H1 (cell line): ENCODE data around the gene WBP4. TPM values are rescaled to one million over a fixed set of nuclear protein-coding genes. Genes with fewer than 3 reads are reported as not detected.

Experiments used
- CTCF ChIA-PET: fragments of 300-600 bp; sonication (Branson Sonifier 250); formaldehyde crosslinking; loops from one replicate; lab custom pipeline; 2021; ENCODE audit not compliant: partially characterized antibody; lab: Charles Lee
- POLR2A ChIA-PET: fragments of 300-600 bp; sonication (Branson Sonifier 250); formaldehyde crosslinking; loops from one replicate; lab custom pipeline; 2021; ENCODE audit warnings: inconsistent platforms; ENCODE audit not compliant: partially characterized antibody; lab: Charles Lee
- DNase-seq, 2 experiments: peaks; one replicate each; pipeline versions ENCODE4 v3.0.0 to v3.0.0-alpha.2; 2010 to 2022; ENCODE audit warnings: low spot score in 2 of 2, low read depth in 1 of 2, mixed read lengths in 1 of 2
- FAIRE-seq: peaks from 2 replicates; lab custom pipeline; 2011; peaks lifted over from hg19 to GRCh38; lab: Jason Lieb, UNC
- H2AFZ ChIP-seq: 2 replicates; pipeline ENCODE4 v1.8.1; 2012; ENCODE audit warnings: low read length, inconsistent platforms
- H2AK5ac ChIP-seq: 2 replicates; pipeline ENCODE4 v1.6.1; 2013; ENCODE audit warnings: low read depth, low read length
- H2BK120ac ChIP-seq: replicated peaks from 2 replicates; pipeline ENCODE3; 2013; ENCODE audit warnings: low read depth, low read length, inconsistent platforms
- H2BK12ac ChIP-seq: 2 replicates; pipeline ENCODE4 v1.6.1; 2013; ENCODE audit warnings: low read depth, low read length
- H2BK15ac ChIP-seq: 2 replicates; pipeline ENCODE4 v1.6.1; 2013; ENCODE audit warnings: low read length
- H2BK20ac ChIP-seq: 2 replicates; pipeline ENCODE4 v1.6.1; 2013; ENCODE audit warnings: low read length
- H2BK5ac ChIP-seq: 2 replicates; pipeline ENCODE4 v1.6.1; 2013; ENCODE audit warnings: low read depth, low read length
- H3K14ac ChIP-seq: 2 replicates; pipeline ENCODE4 v1.6.1; 2013; ENCODE audit warnings: inconsistent platforms; ENCODE audit not compliant: insufficient read length
- H3K18ac ChIP-seq: 2 replicates; pipeline ENCODE4 v1.6.1; 2013; ENCODE audit warnings: low read length; ENCODE audit errors: extremely low read depth
- H3K23ac ChIP-seq: 2 replicates; pipeline ENCODE4 v1.6.1; 2013; ENCODE audit warnings: inconsistent platforms; ENCODE audit not compliant: insufficient read length
- H3K23me2 ChIP-seq: 2 replicates; pipeline ENCODE4 v1.6.1; 2013; ENCODE audit warnings: low read depth, low read length
- H3K27ac ChIP-seq: 2 replicates; pipeline ENCODE4 v1.6.1; 2011; ENCODE audit warnings: low read depth, low read length, inconsistent platforms
- H3K27me3 ChIP-seq, 4 experiments: replicated peaks in 1 of 4; 1 replicate in 1 of 4; 2 replicates in 3 of 4; pipeline versions ENCODE4 v1.6.1 to v1.8.1; 2011 to 2013; ENCODE audit warnings: low read length in 3 of 4, mild to moderate bottlenecking in 3 of 4, inconsistent platforms in 2 of 4, mixed read lengths in 2 of 4, moderate library complexity in 1 of 4; ENCODE audit not compliant: control insufficient read depth in 3 of 4, insufficient read depth in 3 of 4; ENCODE audit errors: extremely low read depth in 1 of 4
- H3K36me3 ChIP-seq, 4 experiments: 2 replicates each; pipeline versions ENCODE4 v1.6.1 to v1.8.1; 2011 to 2013; ENCODE audit warnings: mild to moderate bottlenecking in 4 of 4, low read length in 3 of 4, moderate library complexity in 2 of 4, control low read depth in 1 of 4, inconsistent platforms in 1 of 4; ENCODE audit not compliant: insufficient read depth in 4 of 4, control insufficient read depth in 2 of 4
- H3K4ac ChIP-seq: replicated peaks from 2 replicates; pipeline ENCODE3; 2013; ENCODE audit warnings: low read length, low read depth, mixed read lengths, inconsistent platforms; ENCODE audit not compliant: insufficient read length
- H3K4me1 ChIP-seq, 4 experiments: replicated peaks in 1 of 4; 1 replicate in 1 of 4; 2 replicates in 3 of 4; pipeline versions ENCODE4 v1.6.1 to v1.8.1; 2011 to 2013; ENCODE audit warnings: low read length in 3 of 4, inconsistent platforms in 2 of 4, mixed read lengths in 1 of 4; ENCODE audit not compliant: insufficient read depth in 4 of 4, control insufficient read depth in 3 of 4
- H3K4me2 ChIP-seq, 2 experiments: 2 replicates each; pipeline versions ENCODE4 v1.6.1 to v1.8.1; 2011 to 2013; ENCODE audit warnings: low read depth in 2 of 2, low read length in 2 of 2, control low read depth in 1 of 2, inconsistent platforms in 1 of 2, mild to moderate bottlenecking in 1 of 2; ENCODE audit not compliant: insufficient read depth in 1 of 2
- H3K4me3 ChIP-seq, 4 experiments: fragments of 200-600, 300-600 bp in 1 of 4; sonication (generic), shearing (Covaris generic), sonication (Bioruptor Twin) in 1 of 4; 2 replicates each; pipeline versions ENCODE4 v1.5.1 to v1.8.1; 2011 to 2016; ENCODE audit warnings: low read length in 4 of 4, low read depth in 3 of 4, control low read depth in 2 of 4, inconsistent platforms in 2 of 4, mild to moderate bottlenecking in 2 of 4, mixed read lengths in 1 of 4, moderate library complexity in 1 of 4; ENCODE audit not compliant: insufficient read depth in 2 of 4; ENCODE audit errors: extremely low read depth in 1 of 4
- H3K56ac ChIP-seq: replicated peaks from 2 replicates; pipeline ENCODE3; 2013; ENCODE audit warnings: low read depth, mild to moderate bottlenecking, mixed read lengths, low read length, inconsistent platforms; ENCODE audit not compliant: insufficient read length
- H3K79me1 ChIP-seq: 2 replicates; pipeline ENCODE4 v1.6.1; 2013; ENCODE audit warnings: low read depth, low read length, control low read depth
- H3K79me2 ChIP-seq, 2 experiments: 2 replicates each; pipeline versions ENCODE4 v1.6.1 to v1.8.1; 2012 to 2013; ENCODE audit warnings: low read length in 2 of 2, mild to moderate bottlenecking in 2 of 2, inconsistent platforms in 1 of 2; ENCODE audit not compliant: insufficient read depth in 2 of 2, control insufficient read depth in 1 of 2
- H3K9ac ChIP-seq, 4 experiments: replicated peaks in 1 of 4; 1 replicate in 1 of 4; 2 replicates in 3 of 4; pipeline versions ENCODE4 v1.6.1 to v1.8.1; 2011 to 2013; ENCODE audit warnings: low read depth in 3 of 4, low read length in 3 of 4, control low read depth in 2 of 4, mild to moderate bottlenecking in 2 of 4, moderate library complexity in 2 of 4, inconsistent platforms in 1 of 4; ENCODE audit errors: extremely low read depth in 1 of 4
- H3K9me3 ChIP-seq, 2 experiments: 2 replicates each; pipeline versions ENCODE4 v1.6.1 to v1.8.1; 2012 to 2013; ENCODE audit warnings: mild to moderate bottlenecking in 2 of 2, moderate library complexity in 2 of 2, control low read depth in 1 of 2, inconsistent platforms in 1 of 2, low read depth in 1 of 2, low read length in 1 of 2, mixed read lengths in 1 of 2; ENCODE audit not compliant: insufficient read depth in 2 of 2
- H4K20me1 ChIP-seq, 2 experiments: replicated peaks in 1 of 2; 2 replicates each; pipeline versions ENCODE3 to v1.8.1; 2011 to 2013; ENCODE audit warnings: inconsistent platforms in 2 of 2, low read length in 2 of 2, mild to moderate bottlenecking in 1 of 2; ENCODE audit not compliant: insufficient read depth in 2 of 2, control insufficient read depth in 1 of 2
- H4K5ac ChIP-seq: 2 replicates; pipeline ENCODE4 v1.6.1; 2013; ENCODE audit warnings: low read length, low read depth, mixed read lengths, inconsistent platforms; ENCODE audit not compliant: insufficient read length
- H4K8ac ChIP-seq: 2 replicates; pipeline ENCODE4 v1.8.0; 2013; ENCODE audit warnings: mild to moderate bottlenecking, moderate library complexity, low read length, inconsistent platforms; ENCODE audit not compliant: insufficient read depth; ENCODE audit errors: extremely low read depth
- H4K91ac ChIP-seq: replicated peaks from 2 replicates; pipeline ENCODE3; 2013; ENCODE audit warnings: low read length, mixed read lengths, inconsistent platforms; ENCODE audit not compliant: insufficient read length
- ASH2L ChIP-seq: fragments of 200-600, 300-600 bp; sonication (generic); IDR thresholded peaks from one replicate; pipeline ENCODE4 v1.7.1; 2017; ENCODE audit warnings: low read length
- EP300 ChIP-seq, 2 experiments: IDR thresholded peaks; 1 replicate in 1 of 2; 2 replicates in 1 of 2; pipeline ENCODE4 v1.6.1; 2011 to 2012; ENCODE audit warnings: low read depth in 2 of 2, low read length in 2 of 2, mild to moderate bottlenecking in 2 of 2, borderline replicate concordance in 1 of 2, inconsistent platforms in 1 of 2, moderate library complexity in 1 of 2
- HDAC2 ChIP-seq, 2 experiments: fragments of 300-600 bp in 1 of 2; sonication (generic) in 1 of 2; IDR thresholded peaks; 2 replicates each; pipeline ENCODE4 v1.6.1; 2011 to 2012; ENCODE audit warnings: low read depth in 2 of 2, low read length in 2 of 2, mild to moderate bottlenecking in 2 of 2, moderate library complexity in 2 of 2, borderline replicate concordance in 1 of 2, inconsistent platforms in 1 of 2
- HDAC6 ChIP-seq: IDR thresholded peaks from one replicate; pipeline ENCODE4 v1.7.1; 2012; ENCODE audit warnings: low read depth, mild to moderate bottlenecking, inconsistent platforms, low read length, moderate library complexity
- MAFK ChIP-seq: IDR thresholded peaks from 2 replicates; pipeline ENCODE4 v1.6.1; 2012; ENCODE audit warnings: low read depth, mild to moderate bottlenecking, improper control_type of control experiment, low read length
- NANOG ChIP-seq: IDR thresholded peaks from 2 replicates; pipeline ENCODE4 v1.6.1; 2011; ENCODE audit warnings: low read length, low read depth, mild to moderate bottlenecking, inconsistent platforms; ENCODE audit not compliant: insufficient read depth, poor library complexity, severe bottlenecking
- RAD21 ChIP-seq, 2 experiments: IDR thresholded peaks in 1 of 2; conservative IDR thresholded peaks in 1 of 2; 2 replicates each; pipeline ENCODE4 v1.6.1; 2011; ENCODE audit warnings: low read depth in 2 of 2, low read length in 2 of 2, improper control_type of control experiment in 1 of 2, inconsistent platforms in 1 of 2, mild to moderate bottlenecking in 1 of 2, moderate library complexity in 1 of 2
- TEAD4 ChIP-seq: IDR thresholded peaks from 2 replicates; pipeline ENCODE4 v1.6.1; 2012; ENCODE audit warnings: low read depth, low read length, inconsistent platforms, mixed read lengths
- WGBS, 2 experiments: shearing (Covaris generic) in 1 of 2; methylation state at CpG; one replicate each; pipeline versions ENCODE4 v1.1.6 to v1.1.7; 2013 to 2015; ENCODE audit warnings: low lambda C conversion rate in 2 of 2, mixed read lengths in 2 of 2, inconsistent platforms in 1 of 2, low coverage in 1 of 2, missing lambda C conversion rate in 1 of 2; ENCODE audit not compliant: insufficient replicate concordance in 2 of 2, insufficient coverage in 1 of 2, insufficient read length in 1 of 2; ENCODE audit errors: extremely low coverage in 1 of 2, missing lambda C conversion rate in 1 of 2; 5-methylcytosine and 5-hydroxymethylcytosine counted together
- polyA plus RNA-seq, 7 experiments: library from polyadenylated mRNA; depleted of rRNA in 3 of 7; stranded (reverse) in 5 of 7; unstranded in 2 of 7; fragments of >200 nt in 5 of 7; fragments of 200-250 nt in 2 of 7; gene quantifications; 1 replicate in 5 of 7; 2 replicates in 1 of 7; 4 replicates in 1 of 7; pipeline versions ENCODE4 v1.2.1 to v1.2.3, GENCODE V29; 2011 to 2013; ENCODE audit warnings: missing spikeins in 2 of 7, mixed read lengths in 2 of 7
- total RNA-seq: library from RNA; stranded (reverse); fragmentation: NEBNext Ultra II Directional; extraction: Animal tissue kit (Norgen Biotek cat#: 25700); gene quantifications from 2 replicates; pipeline ENCODE4 v1.2.1, GENCODE V29; 2021
- TF ChIP-seq, protein P1 (sequence below): IDR thresholded peaks from 2 replicates; pipeline ENCODE4 v1.6.1; 2012; ENCODE audit warnings: low read length, inconsistent platforms

Gene WBP4
- total and polyA plus RNA-seq, 2 of the 8 experiments (the other 6 are each of a cell fraction or from before 2014, with no cell fraction given), result 3.0 to 10.0 TPM

GRCh38 chr13:41064493-41064892 is 3.2 kb downstream of the WBP4 start:
- H4K5ac ChIP-seq, result no peak overlapping the region
- no peaks in the 10 kb centered on the region for H3K79me1 ChIP-seq
- ChIA-PET POLR2A (interaction anchor here (1.2 kb wide), 1 partner anchor 10 kb away, joined by 4 read pairs; no protein-coding TSS in a partner anchor), CTCF (interaction anchor here (0.7 to 1.5 kb wide), 4 partner anchors 9 to 90 kb away, joined by 3 to 6 read pairs (median 6); no protein-coding TSS in a partner anchor)
- FAIRE-seq, result no peak
- no peak overlapping the region for H3K27ac ChIP-seq
- no peak overlapping the region for H2BK120ac ChIP-seq
- H3K23me2 ChIP-seq, result peaks cover 5% of the 10 kb centered on the region; the same call in 1 of the 2 replicates
- no peak overlapping the region for H2BK5ac ChIP-seq
- H2BK12ac ChIP-seq, result no peak overlapping the region
- H2AK5ac ChIP-seq, result no peak overlapping the region
- peaks cover 0 to 23% of the 10 kb centered on the region in 2 experiments; a peak in 2 of 4 replicates for H3K79me2 ChIP-seq
- no peak overlapping the region for H3K23ac ChIP-seq
- no peaks in the 10 kb centered on the region for H3K9me3 ChIP-seq
- no peaks in the 10 kb centered on the region for H3K27me3 ChIP-seq
- no peak overlapping the region for H3K4me3 ChIP-seq
- H3K18ac ChIP-seq, result no peak overlapping the region
- H3K36me3 ChIP-seq, result peaks cover 0 to 55% (median 13%) of the 10 kb centered on the region in 4 experiments; a peak in 6 of 8 replicates
- H3K4me1 ChIP-seq, result no peaks in the 10 kb centered on the region; a peak in 1 of 7 replicates
- no peak overlapping the region for H3K4me2 ChIP-seq
- DNase-seq, result no peak
- H4K20me1 ChIP-seq, result no peaks in the 10 kb centered on the region
- no peak overlapping the region for H3K4ac ChIP-seq
- H2AFZ ChIP-seq, result no peak overlapping the region
- H3K56ac ChIP-seq, result no peak overlapping the region
- no peak overlapping the region for H4K8ac ChIP-seq
- no peak overlapping the region for H3K9ac ChIP-seq
- H2BK15ac ChIP-seq, result no peak overlapping the region
- no peak overlapping the region for H2BK20ac ChIP-seq
- no peak overlapping the region for H3K14ac ChIP-seq
- TF ChIP-seq, protein P1, sequence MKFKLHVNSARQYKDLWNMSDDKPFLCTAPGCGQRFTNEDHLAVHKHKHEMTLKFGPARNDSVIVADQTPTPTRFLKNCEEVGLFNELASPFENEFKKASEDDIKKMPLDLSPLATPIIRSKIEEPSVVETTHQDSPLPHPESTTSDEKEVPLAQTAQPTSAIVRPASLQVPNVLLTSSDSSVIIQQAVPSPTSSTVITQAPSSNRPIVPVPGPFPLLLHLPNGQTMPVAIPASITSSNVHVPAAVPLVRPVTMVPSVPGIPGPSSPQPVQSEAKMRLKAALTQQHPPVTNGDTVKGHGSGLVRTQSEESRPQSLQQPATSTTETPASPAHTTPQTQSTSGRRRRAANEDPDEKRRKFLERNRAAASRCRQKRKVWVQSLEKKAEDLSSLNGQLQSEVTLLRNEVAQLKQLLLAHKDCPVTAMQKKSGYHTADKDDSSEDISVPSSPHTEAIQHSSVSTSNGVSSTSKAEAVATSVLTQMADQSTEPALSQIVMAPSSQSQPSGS, result no peak
- TF ChIP-seq RAD21 (IDR thresholded peaks at IDR 0.05 in 1 of 2, conservative IDR thresholded peaks at IDR 0.05 in 1 of 2; ENCODE audit: low read depth in 2 of 2, low read length in 2 of 2) (no peak), EP300 (IDR thresholded peaks at IDR 0.05; ENCODE audit: borderline replicate concordance in 1 of 2, low read depth in 2 of 2, low read length in 2 of 2) (no peak), NANOG (no peak), MAFK (no peak), HDAC2 (IDR thresholded peaks at IDR 0.05; ENCODE audit: borderline replicate concordance in 1 of 2, low read depth in 2 of 2, low read length in 2 of 2) (no peak), ASH2L (no peak), HDAC6 (no peak), TEAD4 (no peak)
- TF ChIP-seq, all 59 proteins: peak for 0
- no peak overlapping the region for H4K91ac ChIP-seq
- 85% methylated on average over 2 of the region's 2 CpGs; no CpG with 5 or more reads in 1 of the 2 experiments for WGBS, 2 experiments
